Right hindlimb (tissue), 1 donor: ENCODE data around the gene AFF1.

ENCODE experiments used
- DNase-seq: peaks from one replicate; pipeline ENCODE4 v3.0.0-alpha.2; 2018

The AFF1 gene, protein sequence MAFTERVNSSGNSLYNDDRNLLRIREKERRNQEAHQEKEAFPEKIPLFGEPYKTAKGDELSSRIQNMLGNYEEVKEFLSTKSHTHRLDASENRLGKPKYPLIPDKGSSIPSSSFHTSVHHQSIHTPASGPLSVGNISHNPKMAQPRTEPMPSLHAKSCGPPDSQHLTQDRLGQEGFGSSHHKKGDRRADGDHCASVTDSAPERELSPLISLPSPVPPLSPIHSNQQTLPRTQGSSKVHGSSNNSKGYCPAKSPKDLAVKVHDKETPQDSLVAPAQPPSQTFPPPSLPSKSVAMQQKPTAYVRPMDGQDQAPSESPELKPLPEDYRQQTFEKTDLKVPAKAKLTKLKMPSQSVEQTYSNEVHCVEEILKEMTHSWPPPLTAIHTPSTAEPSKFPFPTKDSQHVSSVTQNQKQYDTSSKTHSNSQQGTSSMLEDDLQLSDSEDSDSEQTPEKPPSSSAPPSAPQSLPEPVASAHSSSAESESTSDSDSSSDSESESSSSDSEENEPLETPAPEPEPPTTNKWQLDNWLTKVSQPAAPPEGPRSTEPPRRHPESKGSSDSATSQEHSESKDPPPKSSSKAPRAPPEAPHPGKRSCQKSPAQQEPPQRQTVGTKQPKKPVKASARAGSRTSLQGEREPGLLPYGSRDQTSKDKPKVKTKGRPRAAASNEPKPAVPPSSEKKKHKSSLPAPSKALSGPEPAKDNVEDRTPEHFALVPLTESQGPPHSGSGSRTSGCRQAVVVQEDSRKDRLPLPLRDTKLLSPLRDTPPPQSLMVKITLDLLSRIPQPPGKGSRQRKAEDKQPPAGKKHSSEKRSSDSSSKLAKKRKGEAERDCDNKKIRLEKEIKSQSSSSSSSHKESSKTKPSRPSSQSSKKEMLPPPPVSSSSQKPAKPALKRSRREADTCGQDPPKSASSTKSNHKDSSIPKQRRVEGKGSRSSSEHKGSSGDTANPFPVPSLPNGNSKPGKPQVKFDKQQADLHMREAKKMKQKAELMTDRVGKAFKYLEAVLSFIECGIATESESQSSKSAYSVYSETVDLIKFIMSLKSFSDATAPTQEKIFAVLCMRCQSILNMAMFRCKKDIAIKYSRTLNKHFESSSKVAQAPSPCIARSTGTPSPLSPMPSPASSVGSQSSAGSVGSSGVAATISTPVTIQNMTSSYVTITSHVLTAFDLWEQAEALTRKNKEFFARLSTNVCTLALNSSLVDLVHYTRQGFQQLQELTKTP

DNA sequence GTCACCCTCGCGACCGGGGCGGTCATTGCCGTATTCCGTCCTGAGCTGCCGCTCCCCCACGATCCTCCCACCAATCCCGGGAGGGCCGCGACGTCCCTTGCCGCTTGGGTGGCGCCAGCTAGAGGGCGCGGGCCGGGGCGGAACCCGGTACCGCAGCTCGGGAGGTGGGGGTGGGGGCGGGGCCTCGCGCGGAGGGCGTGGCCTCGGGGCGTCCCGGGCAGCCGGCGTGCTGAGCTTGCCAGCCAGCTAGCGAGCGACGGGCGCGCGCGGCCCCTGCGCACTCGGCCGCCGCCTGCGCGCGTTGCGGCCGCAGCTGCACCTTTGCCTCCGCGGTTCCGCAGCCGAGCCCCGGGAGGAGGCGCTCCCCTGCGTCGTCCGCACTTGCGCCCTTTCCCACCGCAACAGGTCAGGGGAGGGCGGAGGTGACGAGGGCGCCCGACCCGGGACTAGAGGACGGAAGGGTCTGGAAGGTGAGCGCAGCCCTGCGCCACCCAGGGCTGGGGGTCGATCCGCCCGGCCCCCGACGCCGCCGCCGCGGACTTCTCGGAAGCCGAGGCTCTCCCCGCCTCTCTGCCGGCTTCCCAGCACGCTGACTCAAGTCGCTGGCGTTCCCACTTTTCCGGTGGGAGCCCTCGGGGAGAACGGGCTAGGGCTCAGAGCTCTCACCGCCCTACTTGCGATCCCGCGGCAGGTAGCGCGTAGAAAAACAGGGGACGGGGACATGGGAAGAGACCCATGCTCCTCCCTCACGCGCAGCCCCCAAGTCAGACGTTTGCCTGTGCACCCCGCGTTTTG, at the start of gene AFF1:
Gene AFF1 (plus strand): TSS at position 241 of the 795 bp plus-strand sequence. CDS start 13,523 bp downstream, outside the sequence.
- DNase-seq, result peak; percentile 93

DNA sequence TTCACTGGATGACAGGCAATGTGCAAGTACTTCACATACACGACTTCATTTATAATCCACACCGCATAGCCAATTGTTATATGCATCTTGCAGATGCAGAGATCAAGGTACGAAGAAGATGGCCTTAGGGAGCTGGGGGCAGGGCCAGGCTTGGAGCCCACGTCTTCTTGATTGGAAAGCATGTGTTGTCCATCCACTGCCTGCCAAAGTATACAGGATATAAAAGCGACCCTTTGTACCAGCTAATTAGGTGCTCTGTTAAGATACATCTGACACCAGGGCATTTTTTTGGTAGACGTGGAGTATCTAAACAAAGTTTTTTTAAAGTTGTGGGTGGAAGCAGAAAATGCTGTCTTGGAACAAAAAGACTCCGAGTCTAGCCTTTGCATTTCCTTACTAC, 44.0 kb upstream of the AFF1 start:
- peak; percentile 33 for DNase-seq

DNA sequence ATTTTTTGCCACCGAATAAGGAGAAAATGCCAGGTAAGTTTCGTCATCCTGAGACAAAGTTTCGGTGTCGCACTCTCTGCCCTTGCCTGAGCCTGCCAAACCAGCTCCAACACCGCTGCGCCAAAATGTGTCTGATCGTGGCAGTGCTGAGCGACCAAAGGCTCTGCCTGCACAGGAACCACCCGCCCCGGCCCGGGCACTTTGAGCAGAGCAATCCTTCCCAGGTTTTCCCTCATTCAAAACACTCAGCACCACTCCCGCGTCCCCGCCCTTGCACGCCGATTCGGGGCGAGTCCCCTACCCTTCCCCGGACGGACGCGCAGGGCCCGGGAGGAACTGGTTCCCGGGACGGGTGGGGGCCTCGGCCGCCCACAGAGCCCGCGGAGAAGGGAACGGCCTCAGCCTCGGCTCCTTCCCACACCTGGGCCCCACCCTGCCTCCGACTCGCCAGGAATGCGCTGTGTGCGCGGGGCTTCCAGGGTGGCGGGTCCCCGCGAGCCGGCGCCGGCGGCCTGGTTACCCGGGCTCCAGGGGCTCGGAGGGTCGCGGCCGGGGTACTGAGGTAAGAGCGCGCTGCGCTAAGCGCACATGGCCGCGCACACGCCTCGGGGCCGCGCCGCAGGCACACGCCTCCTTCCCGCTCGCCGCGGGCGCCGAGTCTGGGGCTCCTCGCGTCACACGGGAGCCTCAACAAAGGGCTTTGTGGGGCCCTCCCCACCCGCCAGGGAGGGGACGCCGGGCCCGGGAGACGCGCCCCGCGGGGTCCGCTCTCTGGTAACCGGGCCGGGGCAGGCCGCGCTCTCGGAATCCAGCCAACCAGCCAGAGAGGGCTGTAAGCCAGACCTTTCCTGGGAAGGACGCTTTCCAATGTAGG, 42.8 kb upstream of the AFF1 start, which contains the start of gene C4orf36:
Gene C4orf36 (minus strand): TSS at position 661 of the 874 bp plus-strand sequence. CDS start 902 bp downstream, outside the sequence.
- peak; percentile 75 for DNase-seq

DNA sequence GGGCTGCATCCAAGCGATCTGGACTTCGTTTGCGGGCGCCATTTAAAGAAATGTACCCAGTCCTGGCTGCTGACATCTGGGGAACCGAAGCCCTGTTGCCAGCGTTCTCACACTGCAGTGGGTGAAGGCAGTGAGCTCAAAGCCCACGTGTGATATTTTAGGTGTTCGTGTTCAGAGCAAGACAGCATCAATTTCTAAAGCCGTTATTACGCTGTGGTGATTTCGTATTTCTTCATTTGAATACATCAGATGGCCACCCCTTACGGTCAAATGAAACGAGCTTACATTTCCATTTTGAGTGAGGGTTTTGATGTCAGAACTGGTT, 42.2 kb upstream of the AFF1 start:
- no peak for DNase-seq

DNA sequence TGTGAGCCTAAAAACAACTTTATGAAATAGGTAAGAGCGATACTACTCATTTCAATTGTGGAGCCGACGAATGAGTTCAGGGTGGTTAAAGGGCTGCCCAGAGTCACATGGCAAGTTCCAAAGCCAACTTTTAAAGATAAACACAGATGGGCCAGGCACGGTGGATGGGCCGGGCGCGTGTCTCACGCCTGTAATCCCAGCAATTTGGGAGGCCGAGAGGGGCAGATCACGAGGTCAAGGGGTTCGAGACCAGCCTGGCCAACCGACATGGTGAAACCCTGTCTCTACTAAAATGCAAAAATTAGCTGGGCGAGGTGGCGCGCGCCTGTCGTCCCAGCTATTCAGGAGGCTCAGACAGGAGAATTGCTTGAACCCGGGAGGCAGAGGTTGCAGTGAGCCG, 41.7 kb upstream of the AFF1 start:
- DNase-seq, result no peak

DNA sequence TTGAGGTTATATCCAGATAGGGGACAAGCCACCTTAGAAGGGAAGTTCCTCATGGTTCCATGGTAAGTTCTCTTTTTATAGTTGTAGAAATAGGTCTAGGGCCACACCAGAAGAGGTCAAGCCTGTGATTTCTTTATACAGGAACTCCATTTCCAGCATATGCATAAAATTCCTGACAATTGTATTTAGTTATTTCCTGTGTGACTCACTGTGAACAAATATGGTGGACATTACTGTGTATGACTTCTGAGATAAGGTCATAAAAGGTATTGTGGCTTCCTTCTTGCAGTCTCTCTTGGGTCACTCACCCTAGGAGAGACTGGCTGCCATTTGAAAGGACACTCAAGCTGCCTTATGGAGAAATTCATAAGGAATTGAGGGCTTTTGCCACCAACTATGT, 40.4 kb upstream of the AFF1 start:
- no peak for DNase-seq

DNA sequence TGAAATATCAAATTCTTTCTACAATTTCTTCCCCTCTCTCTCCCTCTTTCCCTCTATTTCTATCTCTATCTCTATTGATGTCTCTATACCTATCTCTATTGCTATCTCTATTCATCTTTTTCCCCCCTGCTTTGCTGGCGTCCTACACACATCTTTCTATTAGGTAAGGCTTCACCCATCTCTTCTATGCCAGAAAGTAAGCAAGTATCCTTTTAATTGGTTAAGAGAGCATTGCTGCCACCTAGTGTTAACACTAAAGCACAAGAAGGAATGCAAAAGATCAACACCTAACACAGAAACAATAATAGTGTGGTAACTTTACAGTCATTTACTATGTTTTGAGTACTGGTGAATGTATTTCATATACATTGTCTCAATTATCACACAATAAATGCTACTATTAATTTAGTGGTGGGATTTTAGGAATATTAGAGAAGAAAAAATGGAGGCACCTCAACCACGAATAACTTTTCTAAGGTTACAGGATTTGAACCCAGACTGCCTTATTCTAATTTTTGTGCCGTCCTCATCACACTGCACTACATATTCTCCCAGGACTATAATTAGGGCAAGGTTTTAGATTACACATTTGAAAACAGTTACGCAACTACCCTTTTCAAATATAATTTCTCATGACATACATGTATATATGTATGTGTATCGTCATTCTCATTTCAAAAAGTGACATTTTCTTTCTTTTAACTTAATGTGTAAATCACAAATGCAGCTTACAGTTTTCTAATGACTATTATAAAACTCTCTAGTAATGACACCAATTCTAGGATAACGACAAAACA, 38.9 kb upstream of the AFF1 start:
- no peak for DNase-seq

DNA sequence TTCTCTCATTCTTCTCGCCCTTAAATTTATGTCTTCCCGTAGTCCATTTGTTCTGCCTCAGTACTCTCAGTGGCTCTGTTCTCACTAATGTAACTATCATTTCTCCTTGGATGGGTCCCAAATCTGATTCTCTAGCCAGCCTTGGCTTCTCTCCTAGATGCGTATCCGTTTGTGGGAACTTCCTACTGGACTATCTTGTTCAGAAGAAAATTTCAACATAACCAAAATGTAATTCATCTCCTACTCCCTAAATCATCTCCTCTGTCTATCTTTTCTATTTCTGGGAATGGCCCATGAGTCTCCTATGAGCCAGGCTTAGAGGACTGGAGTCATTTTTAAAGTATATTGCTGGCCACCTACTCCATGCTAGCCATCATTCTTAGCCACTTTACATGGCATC, 38.2 kb upstream of the AFF1 start:
- no peak for DNase-seq

DNA sequence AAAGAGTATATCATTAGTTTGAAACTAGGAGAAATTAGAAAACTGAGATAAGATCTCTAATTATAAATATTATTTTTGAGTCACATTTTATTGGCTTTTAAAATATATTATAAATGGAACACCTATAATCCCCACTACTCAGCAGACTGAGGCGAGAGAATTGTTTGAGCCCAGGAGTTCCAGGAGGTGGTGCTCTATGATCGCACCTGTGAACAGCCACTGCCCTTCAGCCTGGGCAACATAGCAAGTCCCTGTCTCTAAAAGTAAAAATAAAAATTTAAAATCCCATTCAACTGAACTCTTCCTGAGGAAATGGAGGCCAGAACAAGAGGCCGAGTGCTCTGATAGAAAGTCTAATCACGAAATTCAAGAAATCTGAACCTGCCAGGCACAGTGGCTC, 36.2 kb upstream of the AFF1 start:
- no peak for DNase-seq

DNA sequence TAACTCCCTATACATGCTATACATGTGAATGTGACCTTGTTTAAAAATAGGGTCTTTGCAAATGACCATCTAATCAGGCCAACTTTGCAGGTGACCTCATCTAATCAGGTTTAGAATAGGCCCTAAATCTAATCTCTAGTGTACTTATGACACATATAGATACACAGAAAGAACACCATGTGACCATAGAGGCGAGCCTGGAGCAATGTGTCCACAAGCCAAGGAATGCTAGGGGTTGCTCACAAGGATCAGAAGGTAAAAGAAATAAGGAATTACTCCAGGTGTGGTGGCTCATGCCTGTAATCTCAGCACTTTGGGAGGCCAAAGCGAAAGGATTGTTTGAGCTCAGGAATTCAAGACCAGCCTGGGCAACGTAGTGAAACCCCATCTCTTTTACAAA, 32.9 kb upstream of the AFF1 start:
- no peak for DNase-seq

DNA sequence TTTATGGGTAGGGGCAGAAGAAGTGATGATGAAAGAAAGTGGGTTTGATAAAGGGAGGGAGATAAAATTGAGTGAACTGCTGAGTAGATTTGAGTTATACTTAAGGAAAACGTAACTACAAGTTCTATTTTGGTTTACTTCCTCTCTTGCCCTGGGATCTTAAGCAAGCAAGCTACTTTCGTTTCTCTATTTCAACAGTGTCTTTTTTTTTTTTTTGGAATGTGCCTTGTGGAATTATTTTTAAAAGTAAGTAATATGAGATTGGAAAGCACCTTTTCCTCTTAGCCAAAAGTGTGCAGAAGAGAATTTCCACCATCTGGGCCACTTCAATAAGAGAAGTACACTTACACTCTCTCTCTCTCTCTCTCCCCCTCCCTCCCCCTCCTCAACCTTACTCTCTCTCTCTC, 26.6 kb upstream of the AFF1 start:
- no peak for DNase-seq

DNA sequence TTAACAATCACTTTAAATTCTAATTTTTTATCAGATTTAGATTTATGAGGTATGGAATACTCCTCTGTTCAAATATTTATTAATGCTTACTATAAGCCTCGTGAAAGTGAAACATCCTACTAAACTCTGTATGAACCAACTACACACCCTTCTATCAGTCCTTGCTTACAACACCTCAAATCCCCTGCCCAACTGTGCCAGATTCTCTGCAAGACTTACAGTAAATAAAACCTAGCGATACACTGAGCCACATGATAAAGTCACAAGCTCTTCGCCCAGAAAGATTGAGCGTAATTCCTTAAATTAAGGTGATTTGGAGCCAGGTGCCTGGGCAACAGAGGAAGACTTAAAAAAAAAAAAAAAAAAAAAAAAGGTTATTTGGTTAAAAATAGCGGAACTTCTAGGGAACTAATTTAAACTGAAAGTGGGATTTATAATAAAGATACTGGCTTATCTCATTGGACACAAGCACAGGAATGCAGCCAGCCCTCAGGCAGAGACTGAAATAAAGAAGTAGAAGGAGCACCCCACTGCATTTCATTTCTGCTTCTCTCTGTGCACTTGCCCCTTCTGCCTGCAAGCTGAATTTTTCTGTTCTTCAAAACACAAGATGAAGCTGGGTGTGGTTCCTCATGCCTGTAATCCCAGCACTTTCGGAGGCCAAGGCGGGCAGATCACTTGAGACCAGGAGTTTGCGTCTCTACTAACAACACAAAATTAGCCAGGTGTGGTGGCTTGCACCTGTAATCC, 25.1 kb upstream of the AFF1 start:
- no peak for DNase-seq

DNA sequence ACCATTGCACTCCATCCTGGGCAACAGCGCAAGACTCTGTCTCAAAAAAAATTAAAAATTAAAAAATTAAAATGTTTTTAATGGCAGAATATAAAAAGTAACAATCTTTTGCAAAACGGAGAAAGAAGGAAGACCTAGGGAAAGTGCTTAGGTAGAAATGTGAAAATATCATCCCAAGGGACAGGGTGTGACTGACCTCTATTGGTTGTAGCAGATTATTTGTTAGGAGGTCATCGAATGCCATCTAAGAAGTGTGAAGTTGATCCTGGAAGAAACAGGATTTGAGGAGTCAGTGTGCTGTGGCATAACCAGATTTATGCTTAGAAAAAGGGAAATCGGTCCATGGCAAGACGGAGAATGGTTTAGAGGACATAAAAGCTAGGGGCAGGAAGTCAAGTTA, 24.4 kb upstream of the AFF1 start:
- no peak for DNase-seq

DNA sequence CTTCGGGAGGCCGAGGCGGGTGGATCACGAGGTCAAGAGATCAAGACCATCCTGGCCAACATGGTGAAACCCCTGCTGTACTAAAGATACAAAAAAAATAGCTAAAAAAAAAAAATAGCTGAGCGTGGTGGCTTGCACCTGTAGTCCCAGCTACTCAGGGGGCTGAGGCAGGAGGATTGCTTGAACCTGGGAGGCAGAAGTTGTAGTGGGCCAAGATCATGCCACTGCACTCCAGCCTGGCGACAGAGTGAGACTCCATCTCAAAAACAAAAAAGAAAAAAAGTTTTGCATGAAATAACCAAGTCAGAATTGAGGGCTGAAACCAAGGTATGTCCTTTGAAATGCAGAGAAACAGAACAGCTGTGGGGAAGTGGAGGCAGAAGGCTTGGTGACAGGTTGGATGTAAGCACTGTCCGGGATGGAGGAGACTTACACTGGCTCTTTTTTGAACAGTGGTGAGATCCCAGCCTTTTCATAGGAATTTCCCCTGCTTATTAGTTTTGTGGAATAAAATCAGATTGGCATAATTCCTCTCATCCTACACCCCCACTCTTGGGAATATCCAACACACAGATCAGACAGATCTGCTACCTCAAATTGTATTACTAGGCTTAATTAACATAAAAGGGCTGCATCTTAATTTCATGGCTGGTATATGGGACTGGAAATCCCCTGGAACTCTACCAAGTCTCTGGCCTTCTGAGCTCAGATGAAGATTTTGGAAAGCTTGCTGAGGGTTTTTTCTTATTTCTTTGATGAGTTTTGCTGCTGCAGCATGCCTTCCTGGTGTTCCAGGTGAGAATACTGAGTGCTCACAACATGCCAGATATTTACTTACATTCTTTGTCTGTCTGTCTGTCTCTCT, 23.8 kb upstream of the AFF1 start:
- no peak for DNase-seq

DNA sequence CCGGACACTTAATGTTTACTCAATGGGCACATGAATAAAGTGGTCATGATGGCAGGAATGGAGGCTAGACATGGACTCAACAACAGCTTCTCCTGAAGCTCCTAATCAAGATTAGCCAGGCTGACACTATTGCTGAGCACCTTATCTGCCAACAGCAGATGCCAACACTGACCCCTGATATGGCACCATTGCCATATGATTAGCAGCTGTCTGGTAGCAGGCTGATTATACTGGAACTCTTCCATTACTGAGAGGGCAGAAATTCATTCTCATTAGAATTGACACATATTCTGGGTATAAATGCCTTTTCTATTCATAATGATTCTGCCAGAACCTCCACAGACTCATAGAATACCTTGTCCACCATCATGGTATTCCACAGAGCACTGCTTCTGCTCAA, 18.4 kb upstream of the AFF1 start:
- DNase-seq, result no peak

DNA sequence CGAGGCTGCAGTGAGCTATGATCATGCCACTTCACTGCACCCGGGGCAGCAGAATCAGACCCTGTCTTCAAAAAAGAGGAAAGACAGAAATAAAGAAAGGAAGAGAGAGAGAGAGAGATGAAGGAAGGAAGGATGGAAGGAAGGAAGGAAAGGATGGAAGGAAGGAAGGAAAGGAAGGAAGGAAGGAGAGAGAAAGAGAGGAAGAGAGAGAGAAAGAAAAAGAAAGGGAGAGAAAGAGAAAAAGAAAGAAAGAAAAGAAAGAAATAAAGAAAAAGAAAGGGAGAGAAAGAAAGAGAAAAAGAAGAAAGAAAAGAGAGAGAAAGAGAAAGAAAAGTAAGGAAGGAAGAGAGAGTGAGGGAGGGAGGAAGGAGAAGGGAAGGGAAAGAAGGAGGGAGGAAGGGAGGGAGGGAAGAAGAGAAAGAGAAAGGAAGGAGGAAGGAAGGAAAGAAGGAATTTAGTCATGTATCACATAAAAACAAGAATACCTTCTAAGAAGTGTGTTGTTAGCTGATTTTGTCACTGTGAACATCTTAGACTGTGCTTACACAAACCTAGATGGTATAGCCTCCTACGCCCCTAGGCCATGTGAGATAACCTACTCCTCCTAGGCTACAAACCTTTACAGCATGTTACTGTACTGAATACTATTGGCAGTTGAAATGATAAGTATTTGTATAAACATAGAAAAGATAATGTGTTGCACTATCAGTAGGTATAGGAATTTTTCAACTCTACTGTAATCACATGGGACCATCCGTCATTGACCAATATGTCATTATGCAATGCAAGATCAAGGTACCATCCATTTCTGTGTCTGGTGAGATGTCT, 17.4 kb upstream of the AFF1 start:
- no peak for DNase-seq

DNA sequence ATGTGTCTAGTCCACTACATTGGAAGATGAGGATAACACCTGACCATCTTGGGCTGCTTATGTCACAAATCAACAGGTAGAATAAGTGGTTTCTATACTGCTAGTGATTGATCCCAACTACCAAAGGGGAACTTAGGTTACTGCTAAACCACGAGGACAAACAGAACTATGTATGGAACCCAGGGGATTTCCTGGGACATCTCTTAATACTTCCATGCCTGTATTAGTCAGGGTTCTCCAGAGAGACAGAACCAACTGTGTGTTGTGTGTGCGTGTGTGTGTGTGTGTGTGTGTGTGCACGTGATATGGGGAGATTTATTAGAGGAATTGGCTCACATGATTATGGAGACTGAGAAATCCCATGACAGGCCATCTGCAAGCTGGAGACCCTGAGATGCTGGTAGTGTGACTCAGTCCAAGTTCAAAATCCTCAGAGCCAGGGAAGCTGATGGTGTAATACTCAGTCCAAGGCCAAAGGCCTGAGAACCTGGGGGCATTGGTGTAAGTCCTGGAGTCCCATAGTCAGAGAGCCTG, 16.2 kb upstream of the AFF1 start:
- DNase-seq, result no peak
